Measurements from ENCODE around the gene MYO1A. TPM values are rescaled to one million over a fixed set of nuclear protein-coding genes. Genes with fewer than 3 reads are reported as not detected.

The MYO1A gene
- total and polyA plus RNA-seq, 2 of the 13 experiments (the other 11 are each of a cell fraction or from before 2014, with no cell fraction given), result 5.3 to 6.0 TPM

DNA sequence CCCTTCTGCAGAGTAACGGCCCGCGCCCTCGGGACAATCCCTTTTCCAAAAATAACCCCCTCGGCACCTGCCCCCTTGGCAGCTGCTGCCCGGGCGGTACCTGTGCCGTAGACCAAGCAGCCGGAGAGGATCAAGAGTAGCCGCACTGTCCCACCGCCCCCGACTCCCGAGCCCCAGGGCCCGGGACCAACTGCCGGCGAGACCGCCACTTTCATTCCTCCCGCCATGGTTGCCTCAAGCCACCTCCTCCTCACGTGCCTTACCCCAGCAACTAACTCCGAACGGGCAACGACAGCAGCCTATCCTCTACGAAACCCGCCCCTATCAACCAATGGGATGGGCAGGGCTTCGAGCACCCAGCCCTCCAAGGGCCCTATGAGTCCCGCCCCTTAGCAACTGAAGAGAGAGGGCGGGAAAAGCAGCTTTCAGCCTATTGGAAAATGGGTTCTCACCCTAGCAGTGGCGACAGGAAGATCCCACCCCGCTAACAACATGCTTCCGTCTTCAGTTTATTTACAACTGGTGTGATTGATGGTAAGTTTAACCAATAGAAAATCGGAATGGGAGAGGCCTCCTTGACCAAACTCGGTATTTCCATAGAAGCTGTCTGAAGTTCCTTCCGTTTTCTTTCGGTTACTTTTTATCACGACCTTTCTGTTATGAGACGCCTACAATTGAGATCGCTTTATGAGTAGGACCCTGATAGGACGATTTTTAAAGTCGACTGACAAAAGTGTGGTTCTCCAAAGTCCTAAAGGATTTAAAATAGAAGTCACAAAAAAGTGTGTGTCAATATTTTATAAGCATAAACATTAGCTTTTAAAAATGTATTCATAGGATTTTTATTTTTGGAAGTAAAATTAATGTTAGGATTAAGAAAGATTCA, 28.8 kb upstream of the MYO1A start, which contains the start of gene NEMP1 (continued):
- TF ChIP-seq, protein P1, sequence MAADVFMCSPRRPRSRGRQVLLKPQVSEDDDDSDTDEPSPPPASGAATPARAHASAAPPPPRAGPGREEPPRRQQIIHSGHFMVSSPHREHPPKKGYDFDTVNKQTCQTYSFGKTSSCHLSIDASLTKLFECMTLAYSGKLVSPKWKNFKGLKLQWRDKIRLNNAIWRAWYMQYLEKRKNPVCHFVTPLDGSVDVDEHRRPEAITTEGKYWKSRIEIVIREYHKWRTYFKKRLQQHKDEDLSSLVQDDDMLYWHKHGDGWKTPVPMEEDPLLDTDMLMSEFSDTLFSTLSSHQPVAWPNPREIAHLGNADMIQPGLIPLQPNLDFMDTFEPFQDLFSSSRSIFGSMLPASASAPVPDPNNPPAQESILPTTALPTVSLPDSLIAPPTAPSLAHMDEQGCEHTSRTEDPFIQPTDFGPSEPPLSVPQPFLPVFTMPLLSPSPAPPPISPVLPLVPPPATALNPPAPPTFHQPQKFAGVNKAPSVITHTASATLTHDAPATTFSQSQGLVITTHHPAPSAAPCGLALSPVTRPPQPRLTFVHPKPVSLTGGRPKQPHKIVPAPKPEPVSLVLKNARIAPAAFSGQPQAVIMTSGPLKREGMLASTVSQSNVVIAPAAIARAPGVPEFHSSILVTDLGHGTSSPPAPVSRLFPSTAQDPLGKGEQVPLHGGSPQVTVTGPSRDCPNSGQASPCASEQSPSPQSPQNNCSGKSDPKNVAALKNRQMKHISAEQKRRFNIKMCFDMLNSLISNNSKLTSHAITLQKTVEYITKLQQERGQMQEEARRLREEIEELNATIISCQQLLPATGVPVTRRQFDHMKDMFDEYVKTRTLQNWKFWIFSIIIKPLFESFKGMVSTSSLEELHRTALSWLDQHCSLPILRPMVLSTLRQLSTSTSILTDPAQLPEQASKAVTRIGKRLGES (CRISPR knock-in tag; IDR thresholded peaks at IDR 0.05; ENCODE audit: borderline replicate concordance), result no peak
- no peak for TF ChIP-seq TP53 (CRISPR knock-in tag; conservative IDR thresholded peaks at IDR 0.05)
- no peak for TF ChIP-seq AKAP8 (CRISPR knock-in tag; IDR thresholded peaks at IDR 0.05)
- TF ChIP-seq, protein P2, sequence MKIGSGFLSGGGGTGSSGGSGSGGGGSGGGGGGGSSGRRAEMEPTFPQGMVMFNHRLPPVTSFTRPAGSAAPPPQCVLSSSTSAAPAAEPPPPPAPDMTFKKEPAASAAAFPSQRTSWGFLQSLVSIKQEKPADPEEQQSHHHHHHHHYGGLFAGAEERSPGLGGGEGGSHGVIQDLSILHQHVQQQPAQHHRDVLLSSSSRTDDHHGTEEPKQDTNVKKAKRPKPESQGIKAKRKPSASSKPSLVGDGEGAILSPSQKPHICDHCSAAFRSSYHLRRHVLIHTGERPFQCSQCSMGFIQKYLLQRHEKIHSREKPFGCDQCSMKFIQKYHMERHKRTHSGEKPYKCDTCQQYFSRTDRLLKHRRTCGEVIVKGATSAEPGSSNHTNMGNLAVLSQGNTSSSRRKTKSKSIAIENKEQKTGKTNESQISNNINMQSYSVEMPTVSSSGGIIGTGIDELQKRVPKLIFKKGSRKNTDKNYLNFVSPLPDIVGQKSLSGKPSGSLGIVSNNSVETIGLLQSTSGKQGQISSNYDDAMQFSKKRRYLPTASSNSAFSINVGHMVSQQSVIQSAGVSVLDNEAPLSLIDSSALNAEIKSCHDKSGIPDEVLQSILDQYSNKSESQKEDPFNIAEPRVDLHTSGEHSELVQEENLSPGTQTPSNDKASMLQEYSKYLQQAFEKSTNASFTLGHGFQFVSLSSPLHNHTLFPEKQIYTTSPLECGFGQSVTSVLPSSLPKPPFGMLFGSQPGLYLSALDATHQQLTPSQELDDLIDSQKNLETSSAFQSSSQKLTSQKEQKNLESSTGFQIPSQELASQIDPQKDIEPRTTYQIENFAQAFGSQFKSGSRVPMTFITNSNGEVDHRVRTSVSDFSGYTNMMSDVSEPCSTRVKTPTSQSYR (CRISPR knock-in tag; IDR thresholded peaks at IDR 0.05; ENCODE audit: borderline replicate concordance), result no peak
- TF ChIP-seq, protein P3, sequence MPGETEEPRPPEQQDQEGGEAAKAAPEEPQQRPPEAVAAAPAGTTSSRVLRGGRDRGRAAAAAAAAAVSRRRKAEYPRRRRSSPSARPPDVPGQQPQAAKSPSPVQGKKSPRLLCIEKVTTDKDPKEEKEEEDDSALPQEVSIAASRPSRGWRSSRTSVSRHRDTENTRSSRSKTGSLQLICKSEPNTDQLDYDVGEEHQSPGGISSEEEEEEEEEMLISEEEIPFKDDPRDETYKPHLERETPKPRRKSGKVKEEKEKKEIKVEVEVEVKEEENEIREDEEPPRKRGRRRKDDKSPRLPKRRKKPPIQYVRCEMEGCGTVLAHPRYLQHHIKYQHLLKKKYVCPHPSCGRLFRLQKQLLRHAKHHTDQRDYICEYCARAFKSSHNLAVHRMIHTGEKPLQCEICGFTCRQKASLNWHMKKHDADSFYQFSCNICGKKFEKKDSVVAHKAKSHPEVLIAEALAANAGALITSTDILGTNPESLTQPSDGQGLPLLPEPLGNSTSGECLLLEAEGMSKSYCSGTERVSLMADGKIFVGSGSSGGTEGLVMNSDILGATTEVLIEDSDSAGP (CRISPR knock-in tag; IDR thresholded peaks at IDR 0.05; ENCODE audit: borderline replicate concordance), result peak; percentile 53; the same call in 1 of the 2 replicates
- TF ChIP-seq ZNF724P (CRISPR knock-in tag; IDR thresholded peaks at IDR 0.05; ENCODE audit: borderline replicate concordance), result no peak
- peak; percentile 70 to 74 for TF ChIP-seq POLR2A (IDR thresholded peaks at IDR 0.05; ENCODE audit: insufficient read depth in 1 of 2, low read depth in 2 of 2, low read length in 2 of 2)
- TF ChIP-seq ZNF34 (CRISPR knock-in tag; IDR thresholded peaks at IDR 0.05; ENCODE audit: borderline replicate concordance), result no peak
- no peak for TF ChIP-seq ZNF629 (CRISPR knock-in tag; conservative IDR thresholded peaks at IDR 0.05)
- TF ChIP-seq NAIF1 (CRISPR knock-in tag; IDR thresholded peaks at IDR 0.05; ENCODE audit: borderline replicate concordance), result no peak
- TF ChIP-seq ZNF136 (CRISPR knock-in tag; IDR thresholded peaks at IDR 0.05; ENCODE audit: low read depth), result no peak
- TF ChIP-seq ZFP90 (CRISPR knock-in tag; IDR thresholded peaks at IDR 0.05; ENCODE audit: borderline replicate concordance), result no peak
- no peak for TF ChIP-seq SATB2 (CRISPR knock-in tag; IDR thresholded peaks at IDR 0.05)
- TF ChIP-seq MAF1 (CRISPR knock-in tag; IDR thresholded peaks at IDR 0.05; ENCODE audit: borderline replicate concordance), result no peak
- no peak for TF ChIP-seq ZSCAN22 (CRISPR knock-in tag; IDR thresholded peaks at IDR 0.05)
- TF ChIP-seq ZBTB3 (CRISPR knock-in tag; IDR thresholded peaks at IDR 0.05; ENCODE audit: borderline replicate concordance, low read depth), result no peak
- TF ChIP-seq SP2 (CRISPR knock-in tag; IDR thresholded peaks at IDR 0.05), result peak; percentile 97
- TF ChIP-seq TOPORS (CRISPR knock-in tag; IDR thresholded peaks at IDR 0.05), result no peak
- no peak for TF ChIP-seq XRCC5 (optimal IDR thresholded peaks at IDR 0.05; ENCODE audit: low read length)
- peak; percentile 47; the same call in 1 of the 2 replicates for TF ChIP-seq NCOA1 (CRISPR knock-in tag; IDR thresholded peaks at IDR 0.05)
- peak; percentile 33 for TF ChIP-seq SKI (IDR thresholded peaks at IDR 0.05; ENCODE audit: partially characterized antibody)
- TF ChIP-seq GATAD1 (CRISPR knock-in tag; IDR thresholded peaks at IDR 0.05), result peak; percentile 88
- TF ChIP-seq FOXA1 (IDR thresholded peaks at IDR 0.05), result no peak
- peak; percentile 77; the same call in 1 of the 2 replicates for TF ChIP-seq FOXA1 (CRISPR knock-in tag; IDR thresholded peaks at IDR 0.05)

Data from HepG2 (cell line).